ENCODE measurements around the gene CYB5A.
"Not testable (repeated sequence)": the region's sequence is repeated elsewhere in the genome, so short reads cannot be mapped to it uniquely, and the experiment has no call there.

Gene CYB5A, protein sequence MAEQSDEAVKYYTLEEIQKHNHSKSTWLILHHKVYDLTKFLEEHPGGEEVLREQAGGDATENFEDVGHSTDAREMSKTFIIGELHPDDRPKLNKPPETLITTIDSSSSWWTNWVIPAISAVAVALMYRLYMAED

GRCh38 chr18:74291771-74292540, at the start of gene CYB5A:
Gene CYB5A, minus strand, starts transcription at chr18:74291963. Its CDS starts 88 bp downstream, at chr18:74291875.
- peak; percentile 73 for DNase-seq

DNA sequence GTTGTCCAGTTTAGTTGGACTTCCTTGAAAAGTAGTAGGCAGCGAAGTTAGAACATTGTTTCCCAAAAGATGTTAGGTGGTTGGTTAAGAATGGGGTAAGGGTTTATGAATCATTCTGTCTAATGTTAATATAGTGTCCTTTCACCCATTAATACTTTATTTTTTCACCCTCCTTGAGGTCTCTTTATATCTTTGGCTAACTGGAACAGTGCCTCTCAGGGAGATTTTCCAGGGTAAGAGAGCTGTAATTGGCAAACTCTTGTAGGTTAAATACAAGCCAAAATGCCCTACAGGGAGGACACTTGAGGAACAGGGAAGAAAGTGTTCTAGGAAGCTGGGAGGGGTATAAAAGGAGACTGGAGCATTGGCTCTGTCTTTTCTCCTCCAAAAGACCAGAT, 46.1 kb upstream of the CYB5A start:
- DNase-seq: no peak

DNA sequence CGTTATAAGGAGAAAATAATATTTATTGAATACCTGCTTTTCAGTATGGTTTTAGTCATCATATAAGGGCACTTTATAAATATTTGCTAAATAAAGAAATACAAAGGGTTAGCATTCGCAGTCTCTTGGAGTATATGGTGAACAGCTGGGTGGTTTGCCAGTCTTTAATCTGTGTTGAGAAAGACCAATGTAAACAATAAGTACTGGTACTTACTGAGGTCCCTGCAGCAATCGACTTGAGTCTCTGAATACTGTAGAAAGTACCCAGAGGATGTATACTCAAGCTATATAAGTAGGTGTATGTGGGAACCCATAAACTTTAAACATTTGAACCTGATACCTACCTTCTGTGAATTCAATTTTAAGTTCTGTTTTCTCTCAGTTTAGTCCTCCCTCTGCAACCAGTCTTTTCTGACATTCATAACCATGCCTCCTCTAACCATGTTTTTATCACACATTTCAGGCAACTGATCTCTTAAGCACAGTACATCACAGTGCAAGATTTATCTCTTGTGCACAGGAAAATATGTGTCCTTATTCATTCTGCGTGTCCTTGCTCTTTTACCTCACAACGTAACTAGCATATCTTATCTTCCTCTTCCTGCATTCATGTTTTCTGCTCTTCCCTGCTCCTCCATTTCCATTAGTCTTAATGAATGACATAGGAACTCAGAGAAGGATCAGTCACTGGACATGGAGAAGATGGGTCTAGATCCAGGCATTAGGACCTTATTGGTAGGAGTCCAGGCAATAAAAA, 45.6 kb upstream of the CYB5A start:
- DNase-seq: no peak

GRCh38 chr18:74336656-74337055, 44.9 kb upstream of the CYB5A start:
- no peak for DNase-seq

- no peak for DNase-seq
Observed at GRCh38 chr18:74334242-74334893, 42.6 kb upstream of the CYB5A start.

DNA sequence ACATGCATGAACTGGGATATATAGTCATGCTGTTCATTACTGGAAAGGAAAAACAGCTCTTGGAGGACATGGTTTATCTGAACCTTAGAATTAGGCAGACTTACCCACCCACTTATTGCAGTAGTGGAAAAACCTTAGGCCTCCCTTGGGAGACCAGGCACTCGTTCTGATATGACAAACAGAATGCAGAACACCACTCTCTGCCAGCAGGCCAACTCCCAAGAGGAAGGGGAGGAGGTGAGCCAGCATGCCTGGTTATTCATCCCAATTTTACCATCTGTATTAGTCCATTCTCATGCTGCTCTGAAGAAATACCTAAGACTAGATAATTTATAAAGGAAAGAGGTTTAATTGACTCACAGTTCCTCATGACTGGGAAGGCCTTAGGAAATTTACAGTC, 41.3 kb upstream of the CYB5A start:
- DNase-seq: no peak

DNA sequence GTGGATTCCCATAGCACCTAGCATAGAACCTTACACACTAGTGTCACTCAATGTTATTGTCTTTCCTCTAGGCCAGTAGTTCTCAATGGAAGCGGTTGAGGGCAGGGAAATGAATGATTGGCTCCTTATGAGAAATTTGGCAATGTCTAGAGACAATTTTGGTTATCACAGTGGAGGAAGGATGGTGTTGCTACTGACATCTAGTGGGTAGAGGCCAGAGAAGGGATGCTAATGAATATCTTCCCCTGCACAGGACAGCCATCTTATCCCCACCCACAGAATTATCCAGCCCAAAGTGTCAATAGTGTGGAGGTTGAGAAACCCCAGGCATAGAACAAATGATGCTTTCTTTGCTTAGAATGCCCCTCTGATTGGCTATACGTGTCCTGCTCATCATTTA, 39.6 kb upstream of the CYB5A start:
- DNase-seq: no peak

DNA sequence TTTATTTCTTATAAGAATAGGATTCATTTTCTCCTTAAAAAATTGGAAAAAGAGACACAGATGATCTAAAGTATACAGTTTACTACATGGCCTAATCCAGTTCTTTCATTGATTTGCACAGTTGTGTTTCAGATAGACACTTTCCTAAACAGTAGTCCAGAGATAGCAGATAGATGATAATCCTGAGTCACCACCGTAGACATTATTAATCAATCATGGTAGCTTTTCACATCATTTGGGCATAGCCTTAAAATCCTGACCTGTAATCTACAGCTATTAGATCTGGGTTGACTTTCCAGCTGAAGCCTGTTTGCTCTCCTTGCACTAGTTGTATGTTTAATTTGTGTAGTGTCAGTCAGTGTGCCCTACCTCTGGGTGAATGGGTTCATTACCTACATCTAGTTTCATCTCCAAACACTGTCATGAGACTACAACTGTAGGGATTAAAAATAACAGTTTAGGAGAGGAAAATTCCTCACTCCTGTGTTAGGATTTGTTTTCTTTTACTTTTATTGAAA, 38.0 kb upstream of the CYB5A start:
- DNase-seq: no peak

GRCh38 chr18:74328206-74328605, 36.4 kb upstream of the CYB5A start:
- no peak for DNase-seq

DNA sequence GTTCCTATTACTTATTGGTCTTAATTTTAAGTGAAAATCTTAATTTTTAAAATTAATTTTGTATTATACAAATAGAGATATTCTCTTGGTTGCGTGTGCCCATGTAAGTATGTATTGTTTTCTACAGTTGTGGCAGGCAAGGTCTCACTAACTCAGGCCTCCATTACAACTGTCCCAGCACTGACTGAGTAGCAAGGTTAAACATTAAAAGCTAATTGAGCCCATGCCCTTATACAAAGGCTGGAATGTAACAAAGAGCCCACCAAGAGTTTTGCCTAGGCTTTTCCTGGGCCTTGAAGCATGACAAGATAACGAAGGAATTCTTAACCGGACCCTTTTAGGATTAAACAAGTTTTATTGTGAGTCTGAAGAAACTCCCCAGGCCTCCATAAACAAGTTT, 35.0 kb upstream of the CYB5A start:
- not testable (repeated sequence) for DNase-seq

DNA sequence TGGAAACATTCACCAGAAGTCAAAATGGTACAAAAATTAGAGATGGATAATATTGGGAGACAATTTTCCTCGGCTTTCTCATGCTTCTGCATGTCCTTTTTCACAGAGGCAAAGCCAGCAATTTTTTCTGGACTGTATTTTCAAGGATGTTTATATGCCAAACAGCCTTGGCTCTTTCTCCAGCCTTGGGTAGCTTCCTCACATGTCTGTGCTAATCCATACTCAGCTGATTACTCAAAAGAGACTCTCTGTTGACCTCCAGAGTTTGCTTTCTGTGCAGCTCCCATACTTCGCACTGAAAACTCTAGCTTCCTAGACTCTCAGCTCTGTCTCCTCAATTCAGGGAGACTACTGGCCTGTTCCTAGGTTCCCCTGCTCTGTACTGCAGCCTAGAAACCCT, 34.5 kb upstream of the CYB5A start:
- DNase-seq: no peak

DNA sequence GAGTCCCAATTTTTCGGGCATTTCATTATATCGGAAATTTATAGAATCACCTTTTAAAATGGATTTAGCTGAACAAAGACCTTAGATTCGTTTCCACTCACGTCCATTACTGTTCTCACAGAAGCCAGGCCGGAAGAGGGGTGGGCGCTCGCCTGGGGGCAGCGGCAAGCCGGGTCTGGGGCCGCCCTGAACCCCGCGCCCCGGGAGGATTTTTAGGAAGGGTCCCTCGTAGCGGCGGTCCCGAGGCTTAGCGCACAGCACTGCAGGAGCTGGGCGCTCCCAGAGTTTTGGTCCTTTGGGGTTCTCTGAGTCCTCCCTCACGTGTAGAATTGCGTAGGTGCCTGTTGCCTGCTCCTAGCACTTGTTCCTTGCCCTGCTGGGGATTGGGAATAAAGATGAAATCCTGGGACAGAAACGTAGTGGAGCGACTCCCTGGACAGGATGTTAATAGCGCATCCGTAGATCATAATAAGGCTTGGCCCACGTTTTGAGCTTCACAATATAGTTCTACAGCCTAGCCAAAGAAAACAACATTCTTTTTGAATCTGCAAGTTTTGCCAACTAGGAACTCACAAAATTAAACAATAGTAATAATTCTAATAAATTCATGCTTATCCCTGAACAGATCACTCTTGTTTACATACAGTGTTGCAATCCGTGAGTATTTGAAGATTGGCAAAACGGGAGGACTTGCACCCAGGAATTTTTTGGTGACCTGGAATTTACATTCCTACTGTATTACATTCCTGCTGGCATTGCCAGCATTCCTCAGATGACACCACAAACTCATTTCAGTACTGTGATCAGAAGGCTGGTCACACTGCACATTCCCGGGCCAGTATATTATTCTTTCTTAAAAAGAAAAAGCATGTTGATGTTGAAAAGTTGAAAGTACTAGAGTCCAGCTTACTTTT, 24.8 kb upstream of the CYB5A start:
- no peak for DNase-seq

GRCh38 chr18:74315464-74316256, 23.9 kb upstream of the CYB5A start, which contains the start of gene C18orf63:
Gene C18orf63, plus strand, starts transcription at chr18:74315839. Its CDS starts 2,027 bp downstream, at chr18:74317866.
- no peak for DNase-seq

GRCh38 chr18:74314759-74315463, 23.1 kb upstream of the CYB5A start:
- DNase-seq: no peak

GRCh38 chr18:74311000-74311399, 19.2 kb upstream of the CYB5A start:
- DNase-seq: no peak

DNA sequence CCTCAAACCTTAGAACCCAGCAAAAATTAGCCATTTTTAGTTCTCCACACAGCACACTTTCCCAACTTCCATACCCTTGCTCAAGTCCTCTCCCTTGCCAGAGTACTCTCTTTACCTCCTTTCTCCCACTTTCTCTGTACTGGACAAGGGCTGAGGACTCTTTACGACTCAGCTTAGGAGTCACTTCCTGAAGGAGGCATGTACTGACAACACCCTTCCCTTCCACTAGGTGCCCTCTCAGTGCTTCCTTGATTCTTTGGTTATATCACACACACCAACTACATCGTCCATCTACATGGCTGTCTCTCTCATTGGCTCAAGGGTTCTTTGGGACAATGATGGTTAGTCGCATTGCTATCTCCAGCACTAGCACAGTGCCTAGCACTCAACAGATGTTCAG, 18.6 kb upstream of the CYB5A start:
- DNase-seq: no peak

DNA sequence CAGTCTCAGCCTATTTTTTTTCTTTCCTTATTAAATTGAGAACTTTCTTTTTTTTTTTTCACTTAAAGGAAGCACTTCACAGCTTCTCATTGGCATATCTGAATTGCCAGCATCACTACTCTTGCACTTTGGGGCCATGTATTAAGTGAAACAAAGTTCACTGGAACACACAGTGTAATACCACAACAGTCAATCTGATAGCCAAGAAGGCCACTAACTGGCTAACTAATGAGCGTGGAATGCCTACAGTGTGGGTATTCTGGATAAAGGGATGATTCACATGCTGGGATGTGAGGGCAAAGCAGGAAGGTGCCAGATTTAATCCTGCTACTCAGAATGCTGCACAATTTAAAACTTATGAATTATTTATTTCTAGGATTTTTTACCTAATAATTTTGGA, 12.2 kb upstream of the CYB5A start:
- DNase-seq: no peak

DNA sequence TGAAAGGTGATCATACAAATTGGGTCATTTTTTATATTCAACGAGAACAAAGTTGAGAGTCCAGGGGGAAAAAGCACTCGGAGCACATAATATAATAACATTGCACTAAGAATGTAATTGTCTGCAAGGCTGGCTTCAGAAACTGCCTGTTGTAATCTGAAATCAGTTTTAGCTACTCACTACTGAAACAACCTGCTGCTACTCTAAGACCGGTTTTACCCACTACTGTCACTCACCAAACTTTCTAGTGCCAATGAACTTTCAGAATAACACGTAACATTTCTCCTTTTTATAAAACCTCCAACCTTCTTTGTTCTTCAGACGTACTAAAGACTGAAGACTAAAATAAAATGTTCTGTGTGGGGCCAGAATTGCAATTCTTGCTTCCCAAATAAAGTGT, 11.5 kb upstream of the CYB5A start:
- no peak for DNase-seq

DNA sequence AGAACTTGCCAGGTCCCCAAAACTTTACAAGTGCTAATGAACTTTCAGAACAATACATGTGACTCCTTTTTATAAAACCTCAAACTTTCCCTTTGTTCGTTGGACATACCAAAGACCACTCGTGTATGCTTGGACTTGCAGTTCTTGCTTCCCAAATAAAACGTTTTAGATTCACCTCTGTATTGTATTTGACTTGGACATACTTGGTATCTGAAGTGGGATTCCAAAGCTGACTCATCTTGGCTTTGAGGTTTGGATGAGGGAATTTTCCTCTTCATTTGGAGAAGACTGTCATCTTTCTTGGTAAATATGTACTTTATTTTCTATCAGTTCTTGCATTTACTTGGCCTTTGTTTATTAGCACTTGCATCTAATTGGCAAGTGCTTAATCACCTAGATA, 8.0 kb upstream of the CYB5A start:
- DNase-seq: no peak

DNA sequence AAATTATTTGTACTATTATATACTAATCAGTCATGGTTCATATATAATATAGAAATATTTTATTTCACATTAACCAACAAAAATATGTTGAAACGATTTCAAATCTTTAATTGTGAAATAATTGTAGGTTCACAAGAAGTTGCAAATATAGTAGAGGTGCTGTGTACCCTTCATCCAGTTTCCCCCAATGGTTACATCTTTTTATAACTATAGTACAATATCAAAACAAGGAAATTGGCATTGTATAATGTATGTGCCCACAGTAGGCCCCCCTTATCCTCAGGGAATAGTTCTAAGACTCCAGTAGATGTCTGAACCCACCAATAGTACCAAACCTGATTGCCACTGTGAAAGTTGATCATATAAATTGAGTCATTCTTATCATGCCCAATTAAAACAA, 7.4 kb upstream of the CYB5A start:
- no peak for DNase-seq

DNA sequence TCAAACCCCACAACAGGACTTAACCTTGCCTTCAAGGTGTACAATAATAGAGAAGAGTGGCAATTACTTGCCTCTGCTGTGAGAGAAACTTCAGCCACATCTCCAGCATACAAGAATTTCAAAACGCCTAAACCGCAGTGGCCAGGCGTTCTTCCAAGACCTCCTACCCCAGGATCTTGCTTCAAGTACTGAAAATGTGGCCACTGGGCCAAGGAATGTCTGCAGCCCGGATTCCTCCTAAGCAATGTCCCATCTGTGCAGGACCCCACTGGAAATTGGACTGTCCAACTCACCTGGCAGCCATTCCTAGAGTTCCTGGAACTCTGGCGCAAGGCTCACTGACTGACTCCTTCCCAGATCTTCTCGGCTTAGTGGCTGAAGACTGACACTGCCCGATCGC, 2.8 kb upstream of the CYB5A start:
- DNase-seq: no peak

Data from NCI-H2029 (cell line).